ENCODE measurements around the gene POLDIP3. TPM values are rescaled to one million over a fixed set of nuclear protein-coding genes. Genes with fewer than 3 reads are reported as not detected.
"Not testable (repeated sequence)": the region's sequence is repeated elsewhere in the genome, so short reads cannot be mapped to it uniquely, and the experiment has no call there.

POLDIP3 gene
- total RNA-seq, 4 donors from 2014 or later: 25.9 to 73.3 (median 39.2) TPM

DNA sequence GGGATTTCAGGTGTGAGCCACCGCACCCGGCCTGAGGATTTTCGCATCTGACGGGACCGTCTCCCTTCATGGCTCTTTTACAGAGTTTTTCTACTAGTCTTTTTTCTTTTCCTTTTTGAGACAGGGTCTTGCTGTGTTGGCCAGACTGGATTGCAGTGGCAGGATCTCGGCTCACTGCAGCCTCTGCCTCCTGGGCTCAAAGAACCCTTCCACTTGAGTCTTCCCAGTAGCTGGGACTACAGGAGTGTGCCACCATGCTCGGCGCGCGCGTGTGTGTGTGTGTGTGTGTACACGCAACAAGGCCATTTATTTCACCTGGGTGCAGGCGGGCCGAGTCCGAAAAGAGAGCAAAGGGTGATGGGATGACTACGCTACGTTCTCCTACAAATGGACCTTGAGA is 50.0 kb downstream of the POLDIP3 start:
- TF ChIP-seq POLR2A (IDR thresholded peaks at IDR 0.05) (no peak), CTCF (IDR thresholded peaks at IDR 0.05) (no peak)
- no peaks in the 10 kb centered on the region for H3K27me3 ChIP-seq

GRCh38 chr22:42563943-42564342 is 50.7 kb downstream of the POLDIP3 start:
- H3K9me3 ChIP-seq; H3K4me1 ChIP-seq; H3K27ac ChIP-seq; H3K4me3 ChIP-seq; H3K27me3 ChIP-seq; H3K36me3 ChIP-seq; DNase-seq; intact Hi-C loops (cut with DNase I; ENCODE audit: low total_unique reads): not testable (repeated sequence)

More for the DNA sequence above, 50.0 kb downstream of the POLDIP3 start:
- no peak for DNase-seq
- Histone ChIP-seq H3K4me1 (no peaks in the 10 kb centered on the region), H3K36me3 (no peaks in the 10 kb centered on the region), H3K27ac (no peak overlapping the region), H3K4me3 (no peak overlapping the region), H3K9me3 (no peaks in the 10 kb centered on the region)
- intact Hi-C loops (cut with DNase I; ENCODE audit: low total_unique reads): no loop called here

DNA sequence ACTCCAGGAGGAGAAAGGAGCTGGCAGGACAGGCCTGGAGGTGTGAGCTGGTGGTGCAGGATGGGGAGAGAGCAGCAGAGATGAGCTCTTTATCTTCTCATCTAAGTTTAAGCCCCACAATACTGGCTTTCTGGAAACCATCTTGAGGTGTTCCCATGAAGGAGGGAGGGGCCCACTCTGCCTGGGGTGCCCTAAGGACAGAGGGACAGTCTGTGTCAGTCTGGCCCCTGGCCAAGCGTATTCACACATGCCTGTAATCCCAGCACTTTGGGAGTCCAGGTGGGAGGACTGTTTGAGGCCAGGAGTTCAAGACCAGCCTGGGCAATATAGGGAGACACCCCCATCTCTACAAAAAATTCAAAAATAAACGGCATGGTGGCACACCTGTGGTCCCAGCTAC is 52.0 kb downstream of the POLDIP3 start:
- no peak overlapping the region for H3K27ac ChIP-seq
- no peak for DNase-seq
- H3K9me3 ChIP-seq: no peaks in the 10 kb centered on the region
- H3K4me1 ChIP-seq: no peaks in the 10 kb centered on the region
- no peak overlapping the region for H3K4me3 ChIP-seq
- H3K36me3 ChIP-seq: no peaks in the 10 kb centered on the region
- H3K27me3 ChIP-seq: no peaks in the 10 kb centered on the region
- TF ChIP-seq CTCF (IDR thresholded peaks at IDR 0.05): no peak
- TF ChIP-seq POLR2A (IDR thresholded peaks at IDR 0.05): no peak
- intact Hi-C loops (cut with DNase I; ENCODE audit: low total_unique reads): no loop called here

DNA sequence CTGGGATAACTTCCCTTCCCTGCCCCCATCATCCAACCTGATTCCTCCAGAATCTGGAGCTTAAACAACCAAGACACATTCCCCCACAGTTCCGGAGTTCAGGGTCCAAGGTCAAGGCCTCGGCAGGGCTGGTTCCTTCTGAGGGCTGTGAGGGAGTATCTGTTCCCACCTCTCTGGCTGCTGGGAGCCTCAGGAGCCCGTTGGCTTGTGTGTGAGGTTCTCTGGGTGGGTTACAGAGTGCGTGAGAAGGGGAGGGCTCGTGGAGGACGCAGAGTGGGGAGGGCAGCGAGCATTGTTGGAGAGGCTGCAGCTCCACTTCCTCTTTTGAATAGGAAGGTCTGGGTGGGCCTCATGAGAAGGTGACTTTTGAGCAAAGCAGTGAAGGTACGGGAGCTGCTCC is 52.4 kb downstream of the POLDIP3 start:
- DNase-seq: no peak
- TF ChIP-seq POLR2A (IDR thresholded peaks at IDR 0.05): no peak
- Histone ChIP-seq H3K4me3 (no peak overlapping the region), H3K27ac (no peak overlapping the region), H3K27me3 (no peaks in the 10 kb centered on the region), H3K4me1 (no peaks in the 10 kb centered on the region), H3K9me3 (no peaks in the 10 kb centered on the region), H3K36me3 (no peaks in the 10 kb centered on the region)
- intact Hi-C loops (cut with DNase I; ENCODE audit: low total_unique reads): no loop called here

DNA sequence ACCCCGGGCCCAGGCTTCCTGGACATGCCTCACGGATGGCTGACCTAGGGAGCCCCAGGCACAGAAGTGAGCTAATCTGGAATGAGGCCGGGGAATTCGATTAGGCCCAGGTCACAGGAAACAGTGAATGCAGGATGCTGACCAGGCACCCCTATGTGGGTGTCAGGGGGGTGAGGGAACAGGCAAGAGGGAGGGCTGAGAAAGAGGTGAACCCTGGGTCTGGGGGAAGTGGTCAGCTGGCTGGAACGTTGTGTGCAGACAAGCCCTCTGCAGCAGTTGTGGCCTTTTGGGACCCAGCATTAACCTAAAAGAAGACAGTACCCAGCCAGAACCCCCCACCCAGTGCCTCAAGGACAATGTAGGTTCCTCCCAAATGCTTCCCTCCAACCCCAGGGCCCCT is 52.8 kb downstream of the POLDIP3 start:
- Histone ChIP-seq H3K27ac (no peak overlapping the region), H3K36me3 (no peaks in the 10 kb centered on the region), H3K4me1 (no peaks in the 10 kb centered on the region), H3K4me3 (no peak overlapping the region), H3K27me3 (no peaks in the 10 kb centered on the region), H3K9me3 (no peaks in the 10 kb centered on the region)
- DNase-seq: no peak
- intact Hi-C loops (cut with DNase I; ENCODE audit: low total_unique reads): no loop called here
- TF ChIP-seq CTCF (IDR thresholded peaks at IDR 0.05) (no peak), POLR2A (IDR thresholded peaks at IDR 0.05) (no peak)

GRCh38 chr22:42560781-42561180 is 53.9 kb downstream of the POLDIP3 start:
- no peaks in the 10 kb centered on the region for H3K36me3 ChIP-seq
- DNase-seq: no peak
- intact Hi-C loops (cut with DNase I; ENCODE audit: low total_unique reads): no loop called here
- TF ChIP-seq POLR2A (IDR thresholded peaks at IDR 0.05) (no peak), CTCF (IDR thresholded peaks at IDR 0.05) (peak in 3 of 4 experiments; percentile 28 to 37 (median 29))
- no peak overlapping the region for H3K27ac ChIP-seq
- H3K27me3 ChIP-seq: no peaks in the 10 kb centered on the region
- no peaks in the 10 kb centered on the region for H3K4me1 ChIP-seq
- H3K9me3 ChIP-seq: no peaks in the 10 kb centered on the region
- no peak overlapping the region for H3K4me3 ChIP-seq
